Coronary artery (tissue), 2 donors: ENCODE results near the gene TEAD1.

Experiments used
- DNase-seq: peaks from one replicate; pipeline ENCODE4 v3.0.0-alpha.2; 2017; ENCODE audit warnings: low spot score
- H3K27ac ChIP-seq, 2 donors: fragments of 200-600 bp; sonication (generic); one replicate each; pipeline ENCODE4 v1.5.1; 2016 to 2019
- H3K4me3 ChIP-seq: fragments of 200-600 bp; sonication (generic); 2 replicates; pipeline ENCODE4 v1.5.1; 2016; ENCODE audit warnings: mild to moderate bottlenecking, moderate library complexity
- TF ChIP-seq, protein P1 (sequence below): fragments of 200-600 bp; sonication (generic); IDR thresholded peaks from one replicate; pipeline ENCODE4 v1.5.1; 2019; ENCODE audit warnings: antibody characterized with exemption

TEAD1 gene

GRCh38 chr11:12743834-12744449 lies 69.7 kb downstream of the TEAD1 start:
- TF ChIP-seq, protein P1, sequence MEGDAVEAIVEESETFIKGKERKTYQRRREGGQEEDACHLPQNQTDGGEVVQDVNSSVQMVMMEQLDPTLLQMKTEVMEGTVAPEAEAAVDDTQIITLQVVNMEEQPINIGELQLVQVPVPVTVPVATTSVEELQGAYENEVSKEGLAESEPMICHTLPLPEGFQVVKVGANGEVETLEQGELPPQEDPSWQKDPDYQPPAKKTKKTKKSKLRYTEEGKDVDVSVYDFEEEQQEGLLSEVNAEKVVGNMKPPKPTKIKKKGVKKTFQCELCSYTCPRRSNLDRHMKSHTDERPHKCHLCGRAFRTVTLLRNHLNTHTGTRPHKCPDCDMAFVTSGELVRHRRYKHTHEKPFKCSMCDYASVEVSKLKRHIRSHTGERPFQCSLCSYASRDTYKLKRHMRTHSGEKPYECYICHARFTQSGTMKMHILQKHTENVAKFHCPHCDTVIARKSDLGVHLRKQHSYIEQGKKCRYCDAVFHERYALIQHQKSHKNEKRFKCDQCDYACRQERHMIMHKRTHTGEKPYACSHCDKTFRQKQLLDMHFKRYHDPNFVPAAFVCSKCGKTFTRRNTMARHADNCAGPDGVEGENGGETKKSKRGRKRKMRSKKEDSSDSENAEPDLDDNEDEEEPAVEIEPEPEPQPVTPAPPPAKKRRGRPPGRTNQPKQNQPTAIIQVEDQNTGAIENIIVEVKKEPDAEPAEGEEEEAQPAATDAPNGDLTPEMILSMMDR: no peak
- no peak overlapping the region for H3K4me3 ChIP-seq
- no peak for DNase-seq
- H3K27ac ChIP-seq: no peak overlapping the region

GRCh38 chr11:12744826-12745502 lies 70.7 kb downstream of the TEAD1 start:
- H3K4me3 ChIP-seq: no peak overlapping the region
- no peak for DNase-seq
- TF ChIP-seq, protein P1: no peak
- no peak overlapping the region for H3K27ac ChIP-seq

- TF ChIP-seq, protein P1: no peak
- DNase-seq: no peak
- H3K4me3 ChIP-seq: no peak overlapping the region
- no peak overlapping the region for H3K27ac ChIP-seq
These were observed 71.6 kb downstream of the TEAD1 start for GRCh38 chr11:12745787-12746186.

GRCh38 chr11:12746593-12747097 lies 72.4 kb downstream of the TEAD1 start:
- Histone ChIP-seq H3K4me3 (no peak overlapping the region), H3K27ac (no peak overlapping the region)
- TF ChIP-seq, protein P1: no peak
- DNase-seq: no peak

DNA sequence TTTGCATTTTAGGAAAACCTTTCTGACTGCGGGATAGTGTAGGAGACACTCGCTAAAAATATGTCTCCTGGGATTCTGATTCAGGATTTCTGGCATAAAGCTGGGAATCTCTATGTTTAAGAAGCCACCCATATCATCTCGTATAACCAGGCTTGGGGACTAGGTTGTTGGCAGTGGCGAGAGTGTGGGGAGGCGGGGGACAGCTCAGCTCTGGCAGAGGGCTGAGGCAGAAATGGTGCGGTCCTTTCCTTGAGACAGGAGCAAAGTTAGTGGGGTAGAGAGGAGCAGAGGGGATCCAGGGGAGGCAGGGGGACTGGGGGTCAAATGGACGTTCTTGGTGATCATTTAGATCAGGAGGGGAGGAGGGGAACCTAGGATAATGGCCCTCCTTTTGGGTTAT lies 74.3 kb downstream of the TEAD1 start:
- Histone ChIP-seq H3K4me3 (no peak overlapping the region), H3K27ac (no peak overlapping the region)
- no peak for DNase-seq
- TF ChIP-seq, protein P1: no peak

DNA sequence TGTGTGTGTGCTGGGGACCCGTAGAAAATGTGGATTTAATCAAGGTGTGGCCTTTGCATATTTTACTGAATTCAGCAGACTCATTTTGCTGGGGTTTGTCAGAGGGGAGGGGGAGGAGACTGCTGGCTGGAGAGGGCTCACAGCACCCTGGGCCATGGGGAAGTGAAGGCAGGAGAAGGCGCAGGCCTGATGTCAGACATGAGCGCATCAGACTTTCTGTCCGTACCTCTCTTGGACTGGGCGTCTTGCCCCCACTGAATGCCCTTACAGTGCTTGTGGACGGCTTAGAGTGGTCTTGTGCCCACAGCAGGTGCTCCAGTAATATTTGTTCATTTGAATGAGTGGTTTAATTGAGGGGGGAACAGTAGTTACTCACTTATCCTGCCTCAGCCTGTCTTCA lies 75.2 kb downstream of the TEAD1 start:
- H3K27ac ChIP-seq: no peak overlapping the region
- no peak overlapping the region for H3K4me3 ChIP-seq
- no peak for DNase-seq
- TF ChIP-seq, protein P1: no peak

DNA sequence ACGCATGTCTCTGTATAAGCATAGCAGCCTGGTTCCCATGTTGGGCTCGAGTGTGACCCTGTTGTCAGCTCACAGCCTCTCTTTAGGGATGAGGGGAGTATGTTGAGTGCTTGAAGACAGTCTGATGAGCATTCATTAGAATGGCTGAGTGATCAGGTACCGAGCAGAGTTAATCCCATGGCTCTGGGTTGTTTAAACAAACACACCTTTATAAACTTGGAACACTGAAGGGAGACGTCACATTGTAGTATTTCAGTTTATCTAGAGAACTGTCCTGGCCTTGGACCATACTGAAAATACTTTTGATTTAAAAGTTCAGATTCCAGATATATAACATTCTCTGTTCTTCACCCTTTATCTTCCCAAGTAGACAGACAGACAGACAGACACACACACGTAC lies 76.0 kb downstream of the TEAD1 start:
- Histone ChIP-seq H3K27ac (no peak overlapping the region), H3K4me3 (no peak overlapping the region)
- no peak for DNase-seq
- TF ChIP-seq, protein P1: no peak
